ENCODE data around the gene HOXA10. TPM values are rescaled to one million over a fixed set of nuclear protein-coding genes. Genes with fewer than 3 reads are reported as not detected.

Gene HOXA10
- polyA plus RNA-seq, 1 donor: 137 TPM

DNA sequence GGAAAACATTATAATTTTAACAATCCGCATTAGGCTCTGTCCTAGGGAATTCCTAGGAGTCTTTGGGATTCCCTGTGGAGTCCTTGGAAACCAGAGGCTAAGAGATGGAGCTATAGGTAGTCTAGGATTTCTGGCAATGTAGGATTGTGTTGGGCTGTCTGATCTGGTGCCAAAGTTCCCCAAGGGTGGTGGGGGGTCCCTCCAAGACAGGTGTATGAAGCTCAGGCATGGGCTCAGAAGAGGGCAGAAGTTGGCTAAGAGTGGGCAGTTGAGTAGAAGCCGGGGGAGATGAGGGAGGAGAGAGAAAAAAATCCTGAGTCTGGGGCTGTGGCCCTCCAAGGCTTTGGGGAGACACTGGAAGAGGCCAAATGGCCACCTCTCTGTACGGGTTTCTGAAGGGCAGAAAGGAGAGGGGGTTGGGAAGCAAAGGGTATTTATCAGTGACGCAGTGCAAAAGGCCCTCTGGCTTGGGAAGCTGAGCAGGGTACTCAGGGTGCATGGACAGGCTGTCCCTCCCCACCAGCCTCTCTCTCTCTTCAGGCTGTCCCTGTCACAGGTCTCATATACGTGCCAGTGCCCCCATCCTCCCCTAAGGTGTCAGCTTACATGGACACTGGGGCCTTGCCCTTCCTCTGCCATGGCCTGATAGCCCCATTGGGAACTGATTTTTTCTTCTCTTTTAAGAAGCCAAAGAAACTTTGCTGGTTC, 27.5 kb downstream of the HOXA10 start:
- no peak for DNase-seq

DNA sequence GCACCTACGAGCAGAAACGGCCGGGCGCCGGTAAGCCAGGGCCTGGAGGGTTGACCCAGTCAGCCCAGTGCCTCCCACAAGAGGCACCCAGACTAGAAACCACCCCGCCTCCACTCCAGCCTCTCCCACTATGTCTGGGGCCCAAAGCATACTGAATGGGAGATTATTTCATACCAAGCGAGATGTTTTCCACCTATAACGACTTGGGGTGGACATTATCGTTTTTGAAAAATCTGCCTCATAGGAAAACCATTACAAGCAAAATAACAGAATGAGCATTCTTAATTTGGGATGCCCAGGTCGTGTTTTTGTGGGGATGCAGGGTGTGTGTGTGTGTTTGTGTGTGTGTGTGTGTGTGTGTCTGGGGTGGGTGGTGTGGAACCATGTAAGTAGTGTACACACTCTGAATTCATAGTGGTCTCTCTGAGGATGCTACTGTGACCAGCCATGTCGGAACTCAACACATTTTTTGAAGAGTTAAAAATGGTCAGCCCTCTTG, 28.2 kb downstream of the HOXA10 start:
- no peak for DNase-seq

DNA sequence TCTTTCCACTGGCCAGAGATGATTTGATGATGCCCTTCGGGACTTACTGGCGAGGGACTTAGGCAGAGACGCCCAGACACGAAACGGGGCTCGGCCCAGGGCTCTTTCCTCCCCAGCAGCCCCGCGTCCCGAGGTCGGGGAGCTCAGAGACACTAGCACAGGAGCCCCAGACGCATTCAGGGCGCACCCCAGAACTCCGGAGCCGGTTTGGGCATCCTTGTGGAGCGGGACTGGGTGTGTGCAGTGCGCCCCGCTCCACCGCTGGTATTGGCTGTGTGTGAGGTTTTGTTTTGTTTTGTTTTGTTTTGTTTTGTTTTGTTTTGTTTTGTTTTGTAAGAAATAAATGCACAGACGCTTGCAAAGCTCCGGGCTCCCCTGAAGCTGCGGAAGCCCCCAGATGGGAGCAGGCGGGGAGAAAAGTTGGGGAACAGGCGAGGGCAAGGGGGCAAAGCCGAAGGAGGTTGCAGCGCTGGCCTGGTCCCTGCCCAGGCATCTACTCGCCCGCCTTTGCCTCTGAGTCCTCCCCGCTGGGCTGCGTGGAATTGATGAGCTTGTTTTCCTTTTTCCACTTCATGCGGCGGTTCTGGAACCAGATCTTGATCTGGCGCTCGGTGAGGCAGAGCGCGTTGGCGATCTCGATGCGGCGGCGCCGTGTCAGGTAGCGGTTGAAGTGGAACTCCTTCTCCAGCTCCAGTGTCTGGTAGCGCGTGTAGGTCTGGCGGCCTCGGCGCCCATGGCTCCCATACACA, 28.8 kb downstream of the HOXA10 start:
- DNase-seq: no peak

DNA sequence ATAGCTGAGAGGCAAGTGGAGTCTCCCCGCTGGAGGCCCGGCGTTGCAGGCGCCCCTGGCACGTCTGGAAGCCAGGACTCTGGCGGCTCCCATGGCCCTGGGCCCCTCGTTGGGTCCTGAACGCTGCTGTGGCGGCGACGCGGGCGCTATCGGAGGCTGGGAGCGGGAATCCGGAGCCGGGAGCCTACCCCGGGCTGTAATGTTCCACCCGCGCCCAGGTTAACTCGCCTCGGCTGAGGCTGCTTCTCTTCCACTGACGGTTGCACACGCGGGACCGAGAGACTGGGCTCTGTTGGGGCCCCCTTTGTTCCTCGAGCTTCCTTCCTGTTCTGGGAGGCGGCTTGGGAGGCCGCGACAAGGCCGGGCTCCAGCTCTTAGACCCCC, 29.3 kb downstream of the HOXA10 start:
- no peak for DNase-seq

DNA sequence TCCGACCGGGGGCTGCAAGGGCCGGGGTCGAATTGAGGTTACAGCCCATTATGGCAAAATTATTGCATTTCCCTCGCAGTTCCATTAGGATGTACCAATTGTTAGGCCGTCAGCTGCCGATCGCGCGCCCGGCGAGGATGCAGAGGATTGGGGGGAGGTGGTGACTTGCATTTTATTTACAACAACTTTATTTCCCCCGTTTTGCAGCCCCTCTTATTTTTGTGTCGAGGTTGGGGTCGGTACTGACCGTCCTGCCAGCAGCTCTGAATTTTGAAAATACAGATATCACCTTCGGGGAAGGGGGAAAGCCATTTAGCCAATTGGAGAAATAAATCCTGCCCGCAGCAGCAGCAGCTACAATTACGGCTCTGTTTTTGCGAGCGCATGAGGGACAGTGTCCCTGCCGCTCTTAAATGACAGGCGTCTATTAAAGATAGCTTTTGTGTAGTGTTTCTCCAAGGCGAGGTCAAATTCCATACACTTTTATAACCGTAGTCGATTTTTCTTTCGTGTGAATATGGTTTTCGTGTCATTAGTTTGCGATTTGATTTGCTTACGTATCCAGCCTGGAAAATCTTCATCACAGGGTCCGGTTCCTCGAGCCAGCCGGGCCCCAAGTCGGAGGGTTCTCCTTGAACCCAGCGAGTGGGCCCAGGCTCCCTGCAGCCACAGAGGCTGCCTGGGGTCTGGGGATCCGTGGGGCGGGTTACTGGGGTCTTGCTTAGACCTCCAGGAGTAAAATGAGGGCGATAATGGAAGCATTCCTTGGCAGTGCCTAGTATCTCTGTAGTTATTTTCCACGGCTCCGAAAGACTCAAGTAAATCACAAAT, 30.0 kb downstream of the HOXA10 start:
- no peak for DNase-seq

DNA sequence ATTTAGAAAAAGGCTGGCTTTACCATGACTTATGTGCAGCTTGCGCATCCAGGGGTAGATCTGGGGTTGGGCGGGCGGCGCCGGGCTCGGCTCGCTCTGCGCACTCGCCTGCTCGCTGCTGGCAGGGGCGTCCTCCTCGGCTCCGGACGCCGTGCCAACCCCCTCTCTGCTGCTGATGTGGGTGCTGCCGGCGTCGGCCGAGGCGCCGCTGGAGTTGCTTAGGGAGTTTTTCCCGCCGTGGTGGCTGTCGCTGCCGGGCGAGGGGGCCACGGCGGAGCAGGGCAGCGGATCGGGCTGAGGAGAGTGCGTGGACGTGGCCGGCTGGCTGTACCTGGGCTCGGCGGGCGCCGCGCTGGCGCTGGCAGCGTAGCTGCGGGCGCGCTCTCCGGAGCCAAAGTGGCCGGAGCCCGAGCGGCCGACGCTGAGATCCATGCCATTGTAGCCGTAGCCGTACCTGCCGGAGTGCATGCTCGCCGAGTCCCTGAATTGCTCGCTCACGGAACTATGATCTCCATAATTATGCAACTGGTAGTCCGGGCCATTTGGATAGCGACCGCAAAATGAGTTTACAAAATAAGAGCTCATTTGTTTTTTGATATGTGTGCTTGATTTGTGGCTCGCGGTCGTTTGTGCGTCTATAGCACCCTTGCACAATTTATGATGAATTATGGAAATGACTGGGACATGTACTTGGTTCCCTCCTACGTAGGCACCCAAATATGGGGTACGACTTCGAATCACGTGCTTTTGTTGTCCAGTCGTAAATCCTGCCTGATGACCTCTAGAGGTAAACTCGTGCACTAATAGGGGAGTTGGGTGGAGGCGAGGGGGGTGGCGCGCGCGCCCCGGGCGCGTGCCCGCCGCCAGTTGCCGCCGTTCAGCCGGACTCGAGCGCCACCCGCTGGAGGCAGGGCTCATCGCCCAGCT, 30.8 kb downstream of the HOXA10 start, which contains the start of gene HOXA5:
Gene HOXA5, minus strand, starts transcription at position 659 of the 927 bp plus-strand sequence. Its CDS starts 74 bp downstream, at position 585.
- peak; percentile 91 for DNase-seq

DNA sequence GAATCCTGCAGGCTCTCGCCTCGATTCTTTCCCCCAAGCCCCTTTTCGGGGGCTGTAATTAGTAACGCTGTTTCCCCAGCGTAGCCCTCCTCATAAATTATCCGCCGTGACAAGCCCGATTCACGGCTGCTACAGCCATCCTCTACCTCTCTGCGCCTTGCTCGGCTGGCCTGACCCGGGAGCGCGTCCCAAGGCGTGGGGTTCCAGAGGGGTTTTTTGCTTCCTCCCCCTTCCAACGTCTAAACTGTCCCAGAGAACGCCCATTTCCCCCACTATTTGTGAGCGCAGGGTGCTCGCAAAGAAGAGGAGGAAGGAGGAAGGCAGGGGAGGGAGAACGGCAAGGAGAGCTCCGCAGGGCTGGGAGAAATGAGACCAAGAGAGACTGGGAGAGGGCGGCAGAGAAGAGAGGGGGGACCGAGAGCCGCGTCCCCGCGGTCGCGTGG, 31.5 kb downstream of the HOXA10 start:
- DNase-seq: no peak

DNA sequence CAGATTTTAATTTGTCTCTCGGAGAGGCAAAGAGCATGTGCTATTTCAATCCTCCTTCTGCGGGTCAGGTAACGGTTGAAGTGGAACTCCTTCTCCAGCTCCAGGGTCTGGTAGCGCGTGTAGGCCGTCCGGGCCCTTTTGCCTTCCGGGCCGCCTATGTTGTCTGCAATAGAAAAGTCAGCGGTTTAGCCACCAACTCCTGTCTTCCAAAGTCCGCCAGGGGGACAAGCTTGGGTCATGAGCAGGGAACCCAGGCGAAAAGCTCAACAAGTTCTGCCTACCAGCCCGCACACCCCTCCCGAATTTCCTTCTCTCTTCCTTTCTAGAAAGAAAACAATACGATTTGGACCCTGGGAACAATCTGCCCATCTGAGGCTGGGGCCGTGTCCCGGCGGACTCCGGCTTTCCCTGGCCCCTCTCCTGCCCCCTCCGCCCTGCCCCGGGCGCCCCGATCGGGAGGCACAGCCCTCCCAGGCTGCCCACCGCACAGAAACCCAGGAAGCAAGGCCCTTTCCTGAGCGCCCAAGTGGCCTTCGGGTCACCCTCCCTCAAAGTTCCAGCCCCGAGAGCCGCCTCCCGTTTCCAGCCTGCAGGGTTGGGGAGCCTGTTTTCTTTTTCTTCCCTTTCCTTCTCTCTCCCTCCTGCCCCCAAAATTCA, 32.1 kb downstream of the HOXA10 start:
- DNase-seq: no peak

DNA sequence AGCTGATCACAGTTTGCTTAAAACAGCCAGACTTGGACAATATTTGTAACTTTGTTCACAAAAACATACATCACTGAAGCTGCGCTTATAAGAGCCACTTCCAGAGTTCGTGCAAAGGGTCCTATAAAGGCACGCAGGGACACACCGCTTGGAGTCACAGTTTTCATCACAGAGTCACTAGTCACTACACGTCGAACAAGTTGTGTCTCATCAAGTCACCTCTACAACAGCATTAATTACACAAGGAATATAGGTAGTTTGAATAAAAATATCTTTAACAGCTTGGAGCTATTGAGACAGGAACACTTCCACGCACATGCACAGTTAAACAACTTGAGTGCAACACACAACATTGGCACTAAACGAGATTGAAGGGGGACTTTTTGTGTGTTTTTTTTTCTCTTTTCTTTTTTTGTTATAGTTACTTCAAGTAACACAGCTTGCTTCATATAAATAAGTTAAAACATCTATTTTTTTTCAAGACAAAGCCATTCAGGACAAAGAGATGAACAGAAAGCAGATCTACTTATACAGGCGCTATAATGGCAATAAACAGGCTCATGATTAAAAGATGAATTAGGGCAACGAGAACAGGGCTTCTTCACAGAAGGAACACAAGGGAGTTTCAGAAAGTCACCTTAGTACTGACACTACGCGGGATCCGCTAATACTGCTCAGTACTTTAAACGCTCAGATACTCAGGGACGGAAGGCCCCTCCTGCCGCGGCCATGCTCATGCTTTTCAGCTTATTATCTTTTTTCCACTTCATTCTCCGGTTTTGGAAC, 32.8 kb downstream of the HOXA10 start:
- DNase-seq: no peak

DNA sequence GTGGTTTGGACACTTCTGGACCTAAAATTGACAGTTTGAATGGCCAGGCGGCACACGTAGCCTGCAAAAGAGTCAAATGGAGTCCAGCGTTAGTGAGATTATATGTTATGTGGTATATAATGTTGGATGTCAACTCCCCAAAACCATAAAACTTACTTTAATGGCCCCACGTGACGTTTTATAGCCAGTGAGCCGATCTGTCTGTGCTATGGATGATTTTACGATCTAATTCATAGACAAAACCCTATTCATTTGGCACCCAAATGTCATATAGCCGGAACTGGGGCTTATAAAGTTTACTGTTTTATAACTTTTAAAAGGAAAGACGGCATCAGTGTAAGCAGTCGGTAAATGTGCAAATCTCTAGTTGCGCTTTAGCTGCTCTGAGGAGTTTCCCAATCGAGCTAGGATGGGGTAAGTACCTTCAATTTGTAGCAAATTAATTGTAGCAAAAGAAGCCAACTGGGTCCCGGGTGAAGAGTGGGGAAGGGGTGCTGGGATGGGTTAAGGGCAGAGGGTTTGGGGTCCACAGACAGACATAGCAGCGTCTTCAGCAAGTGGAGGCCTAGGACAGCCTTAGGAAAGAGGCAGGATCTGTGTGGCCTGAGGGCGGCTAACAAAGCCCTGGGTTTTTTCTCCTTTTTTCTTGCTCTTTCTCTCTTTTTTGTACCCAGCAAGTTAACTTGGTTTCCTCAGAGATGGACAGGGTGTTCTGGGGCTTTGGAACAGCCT, 33.8 kb downstream of the HOXA10 start:
- DNase-seq: peak; percentile 83

DNA sequence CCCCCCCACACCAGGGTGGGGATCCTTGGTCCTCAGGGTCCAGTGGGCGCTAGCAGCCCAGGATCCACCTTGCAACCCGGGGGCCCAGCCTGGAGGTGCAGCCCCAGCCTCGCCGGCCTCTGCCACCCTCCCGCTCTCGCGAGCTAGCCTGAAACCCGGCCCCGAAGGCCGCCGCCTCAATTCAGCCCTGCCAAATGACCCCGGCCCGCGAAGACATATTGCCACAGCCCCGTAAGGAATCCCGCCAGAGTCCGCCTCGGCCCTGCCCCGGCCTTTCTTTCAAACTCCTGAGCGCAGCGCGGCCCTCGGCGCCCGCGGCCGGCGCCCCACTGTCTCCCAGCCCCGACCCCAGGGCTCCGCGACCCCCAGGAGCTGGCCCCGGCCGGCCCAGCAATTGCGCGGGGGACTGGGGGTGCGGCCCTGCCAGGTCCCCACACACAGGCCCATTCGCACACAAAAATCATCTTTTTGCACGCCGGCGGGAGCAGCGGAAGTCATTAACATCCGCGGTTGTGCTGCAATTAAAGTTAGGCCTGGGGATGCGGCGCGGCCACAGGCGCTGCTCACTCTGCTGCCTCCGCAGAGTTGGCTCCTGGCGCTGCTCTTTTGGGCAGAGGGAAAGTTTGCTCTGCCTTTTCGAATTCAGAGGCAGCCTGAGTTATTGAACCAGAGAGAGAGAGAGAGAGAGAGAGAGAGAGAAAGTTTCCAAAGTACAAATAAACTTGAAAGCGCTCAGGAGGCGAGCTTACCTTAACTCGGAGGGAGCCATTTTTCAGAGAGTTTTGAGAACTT, 34.6 kb downstream of the HOXA10 start:
- no peak for DNase-seq

DNA sequence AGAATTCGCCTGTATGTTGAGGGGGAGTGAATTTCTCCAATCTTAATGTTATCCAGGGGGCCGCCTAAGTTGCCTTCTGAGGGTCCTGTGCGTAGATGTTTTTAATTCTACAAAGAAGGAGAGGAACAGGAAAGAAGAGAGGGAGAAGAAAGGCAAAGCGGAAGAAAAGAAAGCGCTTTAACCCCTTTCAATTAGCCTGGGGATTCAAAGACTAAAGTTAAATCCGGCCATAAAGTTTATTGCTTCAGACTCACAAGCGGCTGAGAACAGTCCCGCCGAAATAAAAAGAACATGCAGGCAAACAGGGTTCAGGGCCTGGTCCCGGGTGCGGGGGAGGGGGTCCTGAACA, 35.2 kb downstream of the HOXA10 start:
- no peak for DNase-seq

DNA sequence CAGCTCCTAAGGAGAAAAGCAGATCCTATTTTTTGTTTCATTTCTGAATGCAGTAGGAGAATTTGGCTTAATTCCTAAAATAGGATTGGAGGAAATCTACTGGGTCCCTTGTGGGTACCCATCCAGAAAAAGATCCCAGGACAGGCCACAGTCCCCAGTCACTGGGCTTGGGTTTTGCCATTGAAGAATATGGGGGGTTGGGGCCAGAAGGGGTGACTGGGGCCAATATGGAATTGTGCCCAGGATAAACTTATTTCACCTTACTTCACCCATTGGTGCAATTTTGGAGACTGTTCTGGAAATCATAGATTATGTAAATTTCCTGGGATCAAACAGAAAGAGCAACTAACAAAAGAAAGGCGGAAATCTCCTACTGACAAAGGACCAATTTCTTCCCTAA, 35.6 kb downstream of the HOXA10 start:
- DNase-seq: no peak

DNA sequence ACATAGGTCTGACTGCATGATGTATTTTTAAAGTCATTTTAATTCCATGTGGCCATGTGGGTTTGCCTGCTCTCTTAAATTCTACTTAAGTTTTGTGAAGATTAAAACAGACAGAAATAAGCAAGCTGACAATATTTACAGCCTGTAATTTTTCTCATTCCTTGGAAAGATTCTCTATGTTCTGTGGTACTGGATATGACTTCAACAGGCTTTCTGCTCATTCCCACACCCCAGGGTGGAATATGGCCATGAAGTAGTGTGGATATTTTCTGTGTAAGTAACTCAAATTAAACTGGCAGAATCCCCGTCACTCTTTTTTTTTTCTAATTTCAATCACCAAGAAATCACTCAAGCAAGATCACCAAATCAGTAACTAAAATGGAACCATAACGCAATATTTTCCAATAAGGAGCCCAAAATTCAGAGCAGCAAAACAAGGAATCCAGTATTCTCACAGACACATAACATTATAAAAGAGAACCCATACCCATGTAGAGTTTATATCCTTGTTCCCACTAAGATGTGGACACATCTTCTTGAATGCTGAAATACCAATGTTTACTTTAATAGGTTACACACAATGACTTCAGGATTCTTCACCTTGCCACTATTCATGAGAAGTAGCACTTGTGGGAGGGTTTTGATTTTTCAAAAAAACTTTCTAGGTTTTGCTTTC, 36.3 kb downstream of the HOXA10 start:
- DNase-seq: no peak

DNA sequence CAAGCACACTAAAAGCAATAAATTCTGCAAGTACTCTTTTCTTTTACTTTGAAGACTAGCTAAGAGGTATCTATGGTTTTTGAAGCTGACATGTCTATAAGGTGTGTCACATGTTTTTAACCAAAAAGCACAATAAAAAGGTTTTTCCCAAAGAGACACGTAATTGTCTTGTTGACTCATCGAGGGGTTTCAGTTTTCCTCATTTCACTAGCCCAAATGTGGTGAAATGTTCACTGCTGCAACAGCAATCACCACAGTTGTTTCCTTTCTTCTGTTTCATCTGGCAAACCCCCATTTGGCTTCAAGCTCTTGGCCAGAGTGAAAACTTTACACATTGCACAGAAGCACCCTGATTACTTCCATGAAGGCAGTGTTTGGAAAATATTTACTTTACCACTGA, 39.7 kb downstream of the HOXA10 start:
- no peak for DNase-seq

DNA sequence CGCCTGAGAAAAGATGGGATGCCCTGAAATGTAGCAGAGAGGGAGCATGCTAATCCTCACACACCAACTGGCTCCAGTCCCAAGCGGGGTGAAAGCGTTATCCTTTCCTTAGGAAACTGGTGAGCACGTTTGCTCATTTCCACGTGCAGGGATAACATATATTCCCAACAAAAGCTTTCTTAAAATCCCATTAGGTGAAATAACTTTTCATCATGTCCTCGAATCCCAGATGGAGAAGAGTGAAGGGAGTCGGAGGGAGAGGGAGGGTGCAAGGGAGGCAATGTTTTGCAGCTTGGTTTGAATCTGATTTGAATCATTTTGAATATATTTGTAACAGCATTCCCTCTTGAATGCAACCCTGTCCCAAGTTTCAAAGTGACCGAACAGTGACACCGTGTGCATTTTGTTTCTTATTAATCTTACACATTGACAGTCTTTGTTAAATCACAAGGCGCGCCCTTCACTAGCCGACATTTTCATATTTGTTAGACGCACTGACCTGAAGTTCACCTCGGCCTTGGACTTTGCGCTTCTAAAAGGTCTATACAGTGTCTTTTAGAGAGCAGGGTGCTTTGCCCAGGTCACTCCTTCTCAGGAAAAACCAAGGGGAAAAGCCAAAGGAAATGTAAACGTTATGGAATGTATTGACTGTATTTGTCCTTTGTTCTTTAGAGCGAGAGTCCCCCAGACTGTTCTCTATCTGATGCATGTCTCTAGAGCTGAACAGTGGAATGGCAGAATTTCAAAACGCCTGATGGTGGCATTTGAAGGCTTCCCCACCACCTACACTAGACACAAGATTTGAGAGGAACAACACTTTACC, 40.5 kb downstream of the HOXA10 start:
- no peak for DNase-seq

DNA sequence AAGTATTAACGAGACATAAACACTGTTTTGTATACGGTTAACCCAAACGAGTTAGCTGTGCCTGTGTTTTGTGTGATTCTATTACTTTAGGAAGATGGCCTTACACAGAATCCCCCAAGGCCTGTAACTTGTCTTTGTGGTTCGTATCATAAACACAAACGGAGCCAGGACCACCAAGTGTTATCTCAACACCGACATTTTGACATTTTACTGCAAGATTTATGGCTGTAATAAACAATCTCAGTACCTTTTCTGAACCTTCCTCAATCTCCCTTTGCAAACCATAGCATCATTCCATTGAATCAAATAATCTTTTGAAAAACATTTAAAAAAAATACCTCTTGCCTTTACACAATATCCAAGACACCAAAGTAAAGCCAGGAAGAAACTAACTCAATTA, 41.1 kb downstream of the HOXA10 start:
- no peak for DNase-seq
